ENCODE results near the gene BCL11A. TPM values are rescaled to one million over a fixed set of nuclear protein-coding genes. Genes with fewer than 3 reads are reported as not detected.
A peak's percentile ranks its signal among the peaks of the same experiment; 100 is the strongest.

Gene BCL11A
- total RNA-seq, 1 experiment from 2014 or later: 91.4 TPM

DNA sequence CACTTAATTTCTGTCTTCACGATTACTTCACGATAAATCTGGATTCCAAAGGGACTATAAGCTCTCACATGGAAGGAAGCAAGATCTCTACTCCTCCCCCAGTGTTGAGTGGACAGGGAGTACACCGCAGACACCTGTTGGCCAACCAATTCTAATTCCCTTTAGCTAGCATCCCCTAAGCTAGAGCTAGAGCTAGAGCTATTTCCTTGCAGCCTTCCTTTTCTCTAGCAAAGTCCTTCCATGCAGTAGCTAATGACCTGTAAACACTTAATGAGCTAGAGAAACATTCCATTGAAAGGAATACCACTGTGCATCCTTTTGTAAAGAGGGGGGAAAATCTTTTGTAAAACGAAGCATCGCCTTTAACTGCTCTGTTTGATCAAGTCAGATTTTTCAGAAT lies 56.5 kb downstream of the BCL11A start:
- Histone ChIP-seq H4K20me1 (ENCODE audit: control insufficient read depth, insufficient read depth, insufficient read length) (peaks cover 2% of the 10 kb centered on the region), H3K18ac (ENCODE audit: insufficient read length, low read depth, low read length) (no peak overlapping the region), H4K91ac (ENCODE audit: insufficient read length, low read depth, low read length) (no peak overlapping the region), H3K23ac (ENCODE audit: insufficient read length, low read depth, low read length) (no peak overlapping the region), H3K56ac (ENCODE audit: insufficient read length, low read depth, low read length) (no peak overlapping the region), H3K23me2 (ENCODE audit: insufficient read length, low read depth, low read length, poor library complexity, severe bottlenecking) (no peaks in the 10 kb centered on the region), H3K79me1 (ENCODE audit: insufficient read depth, low read depth, low read length, poor library complexity, severe bottlenecking) (peaks cover 5% of the 10 kb centered on the region), H4K8ac (replicated peaks; ENCODE audit: insufficient read length, low read depth, low read length) (no peak overlapping the region), H3K9me3 (ENCODE audit: control insufficient read depth, low read depth, low read length) (no peaks in the 10 kb centered on the region), H3T11ph (ENCODE audit: low read length) (no peak overlapping the region), H3K14ac (ENCODE audit: insufficient read depth, low read length) (no peak overlapping the region), H3K4me2 (ENCODE audit: insufficient read depth, insufficient read length, low read length) (no peak overlapping the region), H2BK15ac (ENCODE audit: low read depth, low read length) (no peak overlapping the region), H2BK5ac (ENCODE audit: insufficient read length, low read length) (no peak overlapping the region), H2BK20ac (ENCODE audit: low read depth, low read length, poor library complexity, severe bottlenecking) (no peak overlapping the region), H3K79me2 (ENCODE audit: insufficient read depth, low read length) (no peaks in the 10 kb centered on the region; the same call in 1 of the 2 replicates), H3K27me3 (ENCODE audit: insufficient read depth, low read length) (no peaks in the 10 kb centered on the region), H2AK5ac (ENCODE audit: insufficient read length, low read length) (no peak overlapping the region), H3K4ac (ENCODE audit: low read depth, low read length) (no peak overlapping the region), H3K27ac (ENCODE audit: insufficient read length, low read depth, low read length) (no peak overlapping the region), H2BK120ac (ENCODE audit: low read depth, low read length, poor library complexity, severe bottlenecking) (no peak overlapping the region), H2BK12ac (ENCODE audit: insufficient read length, low read depth, low read length) (no peak overlapping the region), H3K4me1 (ENCODE audit: insufficient read depth, low read length) (no peaks in the 10 kb centered on the region; the same call in 1 of the 2 replicates), H4K5ac (ENCODE audit: insufficient read length, low read depth, low read length) (no peak overlapping the region), H3K9ac (ENCODE audit: extremely low read depth, insufficient read length, low read length) (no peak overlapping the region), H2AFZ (ENCODE audit: low read length) (no peak overlapping the region)
- Mint-ChIP-seq H3K27ac (peak overlapping the region in 1 of 3 experiments; percentile 42; a peak in 1 of 7 replicates), H3K4me1 (peaks cover 51 to 63% of the 10 kb centered on the region in 2 experiments), H3K4me3 (no peak overlapping the region), H3K9me3 (no peaks in the 10 kb centered on the region), H3K27me3 (ENCODE audit: low read depth) (no peaks in the 10 kb centered on the region), H3K36me3 (ENCODE audit: insufficient read depth in 1 of 3, low read depth in 3 of 3) (peaks cover 5 to 34% (median 23%) of the 10 kb centered on the region in 3 experiments; a peak in 6 of 7 replicates)
- no CpG with 5 or more reads among the region's 5 CpGs for WGBS (ENCODE audit: extremely low coverage, insufficient read length, low lambda C conversion rate)
- no peak for DNase-seq
- TF ChIP-seq, protein P1, sequence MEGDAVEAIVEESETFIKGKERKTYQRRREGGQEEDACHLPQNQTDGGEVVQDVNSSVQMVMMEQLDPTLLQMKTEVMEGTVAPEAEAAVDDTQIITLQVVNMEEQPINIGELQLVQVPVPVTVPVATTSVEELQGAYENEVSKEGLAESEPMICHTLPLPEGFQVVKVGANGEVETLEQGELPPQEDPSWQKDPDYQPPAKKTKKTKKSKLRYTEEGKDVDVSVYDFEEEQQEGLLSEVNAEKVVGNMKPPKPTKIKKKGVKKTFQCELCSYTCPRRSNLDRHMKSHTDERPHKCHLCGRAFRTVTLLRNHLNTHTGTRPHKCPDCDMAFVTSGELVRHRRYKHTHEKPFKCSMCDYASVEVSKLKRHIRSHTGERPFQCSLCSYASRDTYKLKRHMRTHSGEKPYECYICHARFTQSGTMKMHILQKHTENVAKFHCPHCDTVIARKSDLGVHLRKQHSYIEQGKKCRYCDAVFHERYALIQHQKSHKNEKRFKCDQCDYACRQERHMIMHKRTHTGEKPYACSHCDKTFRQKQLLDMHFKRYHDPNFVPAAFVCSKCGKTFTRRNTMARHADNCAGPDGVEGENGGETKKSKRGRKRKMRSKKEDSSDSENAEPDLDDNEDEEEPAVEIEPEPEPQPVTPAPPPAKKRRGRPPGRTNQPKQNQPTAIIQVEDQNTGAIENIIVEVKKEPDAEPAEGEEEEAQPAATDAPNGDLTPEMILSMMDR (conservative IDR thresholded peaks at IDR 0.05): no peak
